Skeletal muscle satellite cell (primary cell): ENCODE results near the gene BLOC1S3.

Experiments used
- H3K27me3 ChIP-seq: 2 replicates; pipeline ENCODE4 v1.7.0; 2013; ENCODE audit warnings: low read length; ENCODE audit not compliant: control insufficient read depth, insufficient read depth
- H3K36me3 ChIP-seq: 2 replicates; pipeline ENCODE4 v1.7.0; 2013; ENCODE audit warnings: mild to moderate bottlenecking, control low read depth, low read length; ENCODE audit not compliant: insufficient read depth
- H3K4me1 ChIP-seq: 2 replicates; pipeline ENCODE4 v1.7.0; 2013; ENCODE audit warnings: low read length; ENCODE audit not compliant: control insufficient read depth, insufficient read depth
- H3K4me2 ChIP-seq: 2 replicates; pipeline ENCODE4 v1.7.0; 2013; ENCODE audit warnings: mild to moderate bottlenecking, low read length
- H3K4me3 ChIP-seq: 2 replicates; pipeline ENCODE4 v1.7.0; 2013; ENCODE audit warnings: low read length
- H3K9ac ChIP-seq: 2 replicates; pipeline ENCODE4 v1.7.0; 2013; ENCODE audit warnings: mild to moderate bottlenecking, low read depth, low read length, moderate library complexity
- H3K9me3 ChIP-seq: replicated peaks from 2 replicates; pipeline ENCODE4 v1.7.0; 2013; ENCODE audit warnings: mild to moderate bottlenecking, control low read depth, low read length

BLOC1S3 gene

DNA sequence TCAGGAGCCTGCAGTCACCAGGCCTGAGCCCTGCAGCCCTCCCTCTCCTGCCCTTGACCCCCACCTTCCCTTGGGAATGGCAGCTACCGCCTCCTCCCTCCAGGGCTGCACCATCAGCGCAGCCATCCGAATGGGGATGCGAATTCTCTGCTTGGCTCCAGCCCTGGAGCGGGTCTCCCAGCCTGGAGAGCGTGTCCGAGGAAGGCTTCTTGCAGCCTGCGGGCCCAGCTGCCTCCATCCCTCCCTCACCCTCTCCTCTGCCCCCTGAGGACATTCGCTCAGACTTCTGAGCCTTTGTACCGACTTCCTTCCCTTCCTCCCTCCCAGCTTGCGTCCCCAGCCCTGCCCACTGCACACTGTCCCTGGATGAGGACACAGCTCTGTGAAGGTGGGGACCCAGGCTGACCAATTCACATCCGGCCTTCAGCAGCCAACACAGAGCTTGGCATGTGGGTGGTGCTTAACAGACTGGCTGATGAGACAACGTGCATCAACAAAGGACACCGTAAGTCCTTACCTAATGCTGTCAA is 11.8 kb upstream of the BLOC1S3 start:
- peaks cover 2% of the 10 kb centered on the region for H3K27me3 ChIP-seq
- no peak overlapping the region for H3K4me3 ChIP-seq
- no peak overlapping the region for H3K4me2 ChIP-seq
- H3K9ac ChIP-seq, result no peak overlapping the region
- no peaks in the 10 kb centered on the region for H3K9me3 ChIP-seq
- no peaks in the 10 kb centered on the region for H3K36me3 ChIP-seq
- H3K4me1 ChIP-seq, result peaks cover 10% of the 10 kb centered on the region

DNA sequence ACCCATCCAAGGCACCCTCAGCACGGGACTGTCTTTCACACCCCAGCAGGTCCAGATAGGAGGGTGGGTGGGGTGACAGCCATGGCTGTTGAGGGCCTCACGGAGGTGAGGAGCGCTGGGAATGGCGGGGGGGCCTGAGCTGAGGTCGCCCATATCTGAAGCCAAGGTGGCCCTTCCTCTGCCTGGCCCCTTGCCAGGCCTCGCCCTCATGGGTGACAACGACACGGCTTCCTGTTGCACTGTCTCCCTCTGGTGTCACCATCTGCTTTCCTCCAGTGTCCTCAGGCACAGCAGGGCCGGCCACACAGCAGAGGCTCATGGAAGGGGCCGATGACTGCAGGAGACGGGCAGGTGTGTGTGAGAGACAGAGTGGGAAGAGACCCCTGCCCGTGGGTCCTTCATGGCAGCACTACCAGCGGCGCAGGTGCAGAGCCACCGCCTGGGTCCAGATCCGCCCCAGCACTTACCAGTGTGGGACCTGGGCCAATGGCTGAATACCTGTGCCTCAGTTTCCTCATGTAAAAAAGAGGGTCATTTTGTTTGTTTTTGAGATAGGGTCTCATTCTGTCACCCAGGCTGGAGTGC is 9.7 kb upstream of the BLOC1S3 start:
- H3K27me3 ChIP-seq, result no peaks in the 10 kb centered on the region
- H3K36me3 ChIP-seq, result no peaks in the 10 kb centered on the region
- H3K4me3 ChIP-seq, result no peak overlapping the region
- no peak overlapping the region for H3K9ac ChIP-seq
- H3K4me1 ChIP-seq, result peaks cover 9% of the 10 kb centered on the region
- H3K9me3 ChIP-seq, result no peaks in the 10 kb centered on the region
- no peak overlapping the region for H3K4me2 ChIP-seq

DNA sequence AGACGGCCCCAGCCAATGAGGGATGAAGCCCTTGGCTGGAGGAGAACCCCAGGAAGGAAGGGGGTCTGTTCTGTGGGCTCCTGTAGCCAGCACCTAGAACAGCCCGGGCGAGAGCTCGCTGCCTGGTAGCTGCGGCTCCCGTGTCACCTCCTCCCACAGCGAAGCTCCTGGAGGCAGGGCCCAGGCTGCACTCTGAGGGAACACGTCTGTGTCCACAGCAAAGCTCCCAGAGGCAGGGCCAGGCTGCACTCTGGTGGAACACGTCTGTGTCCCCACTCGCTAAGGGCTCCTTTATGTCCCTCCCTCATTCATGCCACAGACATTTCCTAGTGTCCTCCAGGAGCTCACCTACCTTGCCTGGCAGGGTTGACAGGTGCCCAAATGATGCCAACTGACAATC is 9.0 kb upstream of the BLOC1S3 start:
- H3K9me3 ChIP-seq, result no peaks in the 10 kb centered on the region
- peaks cover 11% of the 10 kb centered on the region for H3K4me1 ChIP-seq
- H3K9ac ChIP-seq, result no peak overlapping the region
- H3K4me3 ChIP-seq, result no peak overlapping the region
- no peaks in the 10 kb centered on the region for H3K36me3 ChIP-seq
- no peaks in the 10 kb centered on the region for H3K27me3 ChIP-seq
- no peak overlapping the region for H3K4me2 ChIP-seq

DNA sequence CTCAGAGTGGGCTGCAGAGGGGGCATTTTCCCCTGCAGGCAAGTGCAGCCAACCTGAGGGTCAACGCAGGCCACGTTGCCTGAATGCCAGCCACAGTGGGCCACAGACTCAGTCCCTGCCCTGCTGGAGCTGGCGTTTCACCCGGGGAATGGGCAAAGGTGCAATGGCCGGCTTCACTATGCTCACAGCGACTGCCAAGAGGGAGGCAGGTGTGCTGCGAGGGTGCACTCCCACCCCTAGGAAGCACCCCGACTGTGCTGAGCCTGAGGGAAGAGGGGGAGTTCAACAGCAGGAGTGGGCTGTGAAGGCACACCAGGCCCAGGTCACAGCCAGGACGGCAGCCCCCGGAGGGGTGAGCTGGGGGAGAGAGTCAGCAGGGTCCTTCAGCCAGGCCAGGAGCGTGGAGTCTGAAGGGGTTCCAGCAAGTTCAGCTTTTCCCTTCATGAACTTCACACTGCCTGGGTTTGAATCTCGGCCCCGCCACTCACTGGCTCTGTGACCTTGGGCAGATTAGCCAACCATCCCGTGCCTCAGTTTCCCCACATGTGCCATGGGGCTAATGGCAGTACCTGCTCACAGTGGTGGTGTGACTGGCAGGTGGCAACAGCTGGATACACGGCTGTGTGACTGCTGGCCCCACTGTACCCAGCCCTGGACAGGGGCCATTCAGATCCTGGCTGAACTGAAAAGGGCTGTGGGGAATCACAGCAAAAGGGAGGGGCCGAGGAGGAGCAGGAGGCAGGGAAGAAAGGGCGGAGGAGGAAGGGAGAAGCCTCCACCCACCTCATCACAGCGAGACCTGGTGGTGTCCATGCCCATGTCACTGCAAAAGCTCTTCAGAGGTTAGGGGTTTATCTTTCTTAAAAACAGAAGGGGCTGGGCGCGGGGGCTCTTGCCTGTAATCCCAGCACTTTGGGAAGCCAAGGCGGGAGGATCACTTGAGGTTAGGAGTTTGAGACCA is 8.2 kb upstream of the BLOC1S3 start:
- no peaks in the 10 kb centered on the region for H3K36me3 ChIP-seq
- no peak overlapping the region for H3K4me2 ChIP-seq
- peaks cover 12% of the 10 kb centered on the region for H3K4me1 ChIP-seq
- H3K4me3 ChIP-seq, result no peak overlapping the region
- H3K9me3 ChIP-seq, result no peaks in the 10 kb centered on the region
- H3K27me3 ChIP-seq, result no peaks in the 10 kb centered on the region
- H3K9ac ChIP-seq, result no peak overlapping the region

DNA sequence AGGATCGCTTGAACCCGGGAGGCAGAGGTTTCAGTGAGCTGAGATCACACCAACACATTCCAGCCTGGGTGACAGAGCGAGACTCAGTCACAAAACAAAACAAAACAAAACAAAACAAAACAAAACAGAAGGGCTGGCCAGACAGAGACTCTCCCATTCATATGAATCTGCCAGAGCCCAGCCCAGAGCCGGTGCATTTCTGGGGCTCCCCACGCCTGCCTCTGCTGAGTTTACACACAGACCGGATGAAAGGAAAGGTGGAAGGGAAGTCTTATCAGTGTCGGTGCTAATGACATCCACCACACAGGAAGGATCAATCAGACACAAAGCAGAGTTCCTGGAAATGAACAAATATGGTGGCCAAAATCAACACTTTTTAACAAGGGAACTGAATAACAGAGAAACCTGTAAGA is 7.4 kb upstream of the BLOC1S3 start:
- H3K4me2 ChIP-seq, result no peak overlapping the region
- peaks cover 16% of the 10 kb centered on the region for H3K4me1 ChIP-seq
- no peaks in the 10 kb centered on the region for H3K36me3 ChIP-seq
- no peak overlapping the region for H3K4me3 ChIP-seq
- H3K9ac ChIP-seq, result no peak overlapping the region
- H3K9me3 ChIP-seq, result no peaks in the 10 kb centered on the region
- no peaks in the 10 kb centered on the region for H3K27me3 ChIP-seq

DNA sequence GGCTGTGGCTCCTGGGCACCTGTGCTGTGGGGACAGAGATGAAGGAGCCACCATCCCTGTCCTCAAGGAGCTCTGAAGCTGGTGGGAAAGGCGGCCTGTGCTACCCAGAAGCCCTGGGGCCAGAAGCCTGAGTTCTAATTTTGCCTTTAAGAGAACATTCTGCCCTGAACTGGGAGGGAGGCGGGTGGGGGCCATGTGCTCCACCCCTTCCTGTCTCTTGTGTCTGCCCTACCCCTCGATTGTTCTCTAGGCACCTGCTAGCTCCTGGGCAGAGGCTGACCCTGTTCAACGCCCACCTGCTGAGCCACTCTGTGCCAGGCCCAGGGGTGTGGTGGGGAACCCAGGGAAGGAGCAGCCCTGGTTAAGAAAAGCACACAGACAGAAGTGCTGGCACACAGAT is 6.4 kb upstream of the BLOC1S3 start:
- Histone ChIP-seq H3K9me3 (no peaks in the 10 kb centered on the region), H3K9ac (no peak overlapping the region), H3K4me3 (no peak overlapping the region), H3K4me2 (no peak overlapping the region), H3K4me1 (peaks cover 16% of the 10 kb centered on the region), H3K36me3 (no peaks in the 10 kb centered on the region), H3K27me3 (no peaks in the 10 kb centered on the region)

DNA sequence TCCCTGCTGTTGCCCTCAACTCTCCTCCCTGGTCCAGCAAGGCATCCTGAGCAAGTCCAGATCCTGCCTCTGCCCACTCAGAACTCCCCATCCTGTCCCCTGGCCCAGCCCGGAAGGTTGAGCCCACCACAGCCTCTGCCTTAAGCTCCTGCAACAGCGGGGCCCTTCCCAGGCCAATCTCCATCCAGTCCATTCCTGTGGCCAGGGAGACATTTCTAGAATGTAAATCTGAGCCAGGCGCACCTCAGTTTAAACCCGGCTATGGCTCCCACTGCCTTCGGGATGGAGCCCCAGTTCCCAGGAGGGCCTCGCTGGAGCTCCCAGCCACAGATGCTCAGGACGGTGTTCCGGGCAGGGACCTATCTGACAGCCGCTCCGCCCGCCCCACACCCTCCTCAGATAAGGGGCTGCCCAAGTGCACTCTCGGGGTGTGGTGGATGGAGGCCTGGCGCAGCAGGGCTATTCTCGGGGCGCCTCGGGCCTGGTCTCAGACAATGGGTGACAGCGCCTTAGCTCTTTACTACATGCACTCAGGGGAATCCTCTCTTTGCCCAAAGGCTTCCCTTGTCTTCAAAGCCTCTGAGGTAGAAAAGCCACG is 5.9 kb upstream of the BLOC1S3 start:
- no peak overlapping the region for H3K4me3 ChIP-seq
- H3K4me1 ChIP-seq, result peaks cover 21% of the 10 kb centered on the region
- H3K9ac ChIP-seq, result no peak overlapping the region
- no peak overlapping the region for H3K4me2 ChIP-seq
- no peaks in the 10 kb centered on the region for H3K27me3 ChIP-seq
- H3K9me3 ChIP-seq, result no peaks in the 10 kb centered on the region
- H3K36me3 ChIP-seq, result no peaks in the 10 kb centered on the region

DNA sequence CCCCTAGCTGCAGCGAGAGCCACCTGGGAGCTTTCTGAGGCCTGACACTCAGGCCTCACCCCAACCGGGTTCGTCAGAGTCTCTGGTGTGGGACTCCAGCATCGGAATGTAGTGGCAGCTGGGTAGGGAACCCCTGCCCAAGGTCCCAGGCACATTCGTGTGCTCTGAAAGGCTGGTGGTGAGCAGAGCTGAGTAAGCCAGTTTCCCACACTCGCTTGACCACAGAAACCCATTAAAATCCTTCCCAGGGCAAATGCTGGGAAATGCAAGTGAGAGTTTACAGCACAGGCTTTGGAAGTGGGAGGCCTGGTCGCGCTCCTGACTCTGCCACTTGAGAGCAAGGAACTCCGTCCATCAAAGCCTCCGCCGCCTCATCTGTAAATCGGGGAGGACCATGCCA is 4.8 kb upstream of the BLOC1S3 start:
- Histone ChIP-seq H3K4me2 (no peak overlapping the region), H3K9ac (peak overlapping the region; percentile 48), H3K27me3 (no peaks in the 10 kb centered on the region), H3K4me1 (peaks cover 21% of the 10 kb centered on the region), H3K9me3 (no peaks in the 10 kb centered on the region), H3K4me3 (no peak overlapping the region), H3K36me3 (no peaks in the 10 kb centered on the region)

DNA sequence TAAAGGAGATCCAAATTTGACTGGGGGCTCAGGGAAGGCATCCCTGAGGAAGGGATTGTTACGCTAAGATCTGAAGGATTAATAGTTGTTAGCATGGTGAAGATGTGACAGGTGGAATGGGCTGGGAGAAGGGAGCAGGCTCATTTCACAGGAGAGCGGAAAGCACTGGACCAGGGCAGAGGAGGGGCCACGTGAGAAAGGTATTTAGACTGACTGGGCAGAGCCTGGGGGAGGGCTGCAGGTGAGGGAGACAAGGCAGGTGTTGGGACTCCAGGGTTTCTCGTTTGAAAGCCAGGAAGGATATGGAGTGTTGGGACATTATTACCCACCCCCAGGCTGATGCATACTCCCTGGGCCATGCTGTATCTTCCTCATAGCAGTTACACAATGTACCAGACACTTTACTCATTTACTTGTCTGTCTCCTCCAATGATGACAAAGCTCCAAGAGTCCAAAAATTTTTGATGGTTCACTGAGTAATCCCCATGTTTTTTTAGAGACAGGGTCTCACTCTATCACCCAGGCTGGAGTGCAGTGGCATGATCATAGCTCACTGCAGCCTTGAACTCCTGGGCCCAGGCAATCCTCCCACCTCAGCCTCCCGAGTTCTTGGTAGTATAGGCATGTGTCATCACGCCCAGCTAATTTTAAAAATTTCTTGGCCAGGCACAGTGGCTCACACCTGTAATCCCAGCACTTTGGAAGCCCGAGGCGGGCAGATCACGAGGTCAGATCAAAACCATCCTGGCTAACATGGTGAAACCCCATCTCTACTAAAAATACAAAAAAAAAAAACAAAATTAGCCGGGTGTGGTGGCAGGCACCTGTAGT is 2.9 kb upstream of the BLOC1S3 start:
- Histone ChIP-seq H3K4me1 (peaks cover 31% of the 10 kb centered on the region), H3K36me3 (no peaks in the 10 kb centered on the region), H3K4me2 (no peak overlapping the region), H3K27me3 (no peaks in the 10 kb centered on the region), H3K4me3 (no peak overlapping the region), H3K9ac (no peak overlapping the region), H3K9me3 (no peaks in the 10 kb centered on the region)

DNA sequence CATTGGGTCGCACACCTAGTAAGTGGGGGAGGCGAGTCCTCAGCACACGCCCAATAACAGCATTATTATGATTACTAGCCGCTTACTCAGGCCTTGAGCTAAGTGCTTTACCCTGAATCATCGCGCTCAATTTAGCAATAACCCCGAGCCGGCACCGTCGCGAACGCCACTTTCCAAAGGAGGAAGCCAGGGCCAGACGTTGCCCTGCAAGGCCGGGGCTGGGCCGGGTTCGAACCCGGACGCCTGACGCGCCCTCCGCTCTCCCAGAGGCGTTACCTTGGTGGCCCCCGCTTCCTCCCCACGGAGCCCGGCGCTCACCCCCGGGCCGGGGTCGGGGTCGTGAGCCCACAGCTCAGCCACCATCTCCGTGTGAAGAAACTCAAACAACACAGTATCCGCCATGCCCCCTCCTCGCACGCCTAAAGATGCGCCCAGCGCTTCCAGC is 745 bp upstream of the BLOC1S3 start, which contains the start of gene TRAPPC6A:
TSS of gene TRAPPC6A (minus strand) at position 421 of the 445 bp plus-strand sequence. CDS start at position 402, 19 bp downstream.
- H3K36me3 ChIP-seq, result no peaks in the 10 kb centered on the region
- peak within 1 kb of the TSS; percentile 88 for H3K4me2 ChIP-seq
- H3K4me3 ChIP-seq, result peak within 1 kb of the TSS; percentile 86
- H3K4me1 ChIP-seq, result peaks cover 36% of the 10 kb centered on the region
- H3K9ac ChIP-seq, result peak within 1 kb of the TSS; percentile 88
- H3K27me3 ChIP-seq, result no peaks in the 10 kb centered on the region
- H3K9me3 ChIP-seq, result no peaks in the 10 kb centered on the region
